HEK293 (cell line): ENCODE results near the gene SNX13.

Source experiments
- CTCF ChIA-PET: fragments of 350-600 bp; formaldehyde crosslinking; extraction: SDS; loops from one replicate; lab custom pipeline; 2021; ENCODE audit warnings: antibody characterized with exemption; lab: Yijun Ruan, JAX
- POLR2A ChIA-PET: fragments of 300-600 bp; formaldehyde crosslinking; extraction: SDS; loops from one replicate; lab custom pipeline; 2020; ENCODE audit warnings: antibody characterized with exemption, inconsistent platforms; lab: Yijun Ruan, JAX
- H3K27ac ChIP-seq: fragments of 200-500 bp; sonication (Bioruptor generic); 2 replicates; pipeline ENCODE4 v1.5.1; 2014; ENCODE audit warnings: low read depth, low read length, control low read depth, inconsistent platforms; ENCODE audit errors: extremely low read depth
- H3K36me3 ChIP-seq, 2 experiments: fragments of 200-500 bp in 1 of 2; sonication (Bioruptor generic) in 1 of 2; 1 replicate in 1 of 2; 2 replicates in 1 of 2; pipeline ENCODE4 v1.5.1; 2014 to 2017; ENCODE audit warnings: inconsistent platforms in 2 of 2, low read length in 2 of 2; ENCODE audit not compliant: control insufficient read depth in 2 of 2, insufficient read depth in 1 of 2
- H3K4me1 ChIP-seq: fragments of 200-500 bp; sonication (Bioruptor generic); 2 replicates; pipeline ENCODE4 v1.5.1; 2014; ENCODE audit warnings: mild to moderate bottlenecking, low read length, inconsistent platforms; ENCODE audit not compliant: control insufficient read depth, insufficient read depth
- H3K4me3 ChIP-seq: 2 replicates; pipeline ENCODE4 v1.5.1; 2011; ENCODE audit warnings: low read depth, mild to moderate bottlenecking, control low read depth, low read length, moderate library complexity
- H3K9me3 ChIP-seq: fragments of 200-500 bp; sonication (Bioruptor generic); 2 replicates; pipeline ENCODE4 v1.5.1; 2014; ENCODE audit warnings: low read depth, low read length, inconsistent platforms; ENCODE audit not compliant: control insufficient read depth, insufficient read depth
- FEZF1 ChIP-seq: fragments of 450-650 bp; formaldehyde crosslinking; IDR thresholded peaks from 2 replicates; pipeline ENCODE4 v1.5.1; 2016; ENCODE audit warnings: missing biosample characterization, missing genetic modification characterization
- WT1 ChIP-seq: fragments of 450-650 bp; formaldehyde crosslinking; IDR thresholded peaks from 2 replicates; pipeline ENCODE4 v1.5.1; 2016; ENCODE audit warnings: missing biosample characterization, missing genetic modification characterization
- ZBTB1 ChIP-seq: fragments of 450-650 bp; formaldehyde crosslinking; IDR thresholded peaks from 2 replicates; pipeline ENCODE4 v1.5.1; 2016; ENCODE audit warnings: missing biosample characterization, missing genetic modification characterization
- ZBTB26 ChIP-seq: fragments of 450-650 bp; formaldehyde crosslinking; optimal IDR thresholded peaks from 2 replicates; pipeline ENCODE3; 2016; ENCODE audit warnings: missing biosample characterization, mild to moderate bottlenecking, missing genetic modification characterization
- ZBTB44 ChIP-seq: fragments of 450-650 bp; IDR thresholded peaks from 2 replicates; pipeline ENCODE4 v1.5.1; 2018; ENCODE audit warnings: missing biosample characterization, mild to moderate bottlenecking, missing genetic modification characterization
- ZFP69B ChIP-seq: fragments of 450-650 bp; formaldehyde crosslinking; IDR thresholded peaks from 2 replicates; pipeline ENCODE4 v1.5.1; 2016; ENCODE audit warnings: missing biosample characterization, missing genetic modification characterization
- ZNF114 ChIP-seq: fragments of 450-650 bp; formaldehyde crosslinking; IDR thresholded peaks from 2 replicates; pipeline ENCODE4 v1.5.0; 2017; ENCODE audit warnings: missing biosample characterization, missing genetic modification characterization
- ZNF138 ChIP-seq: fragments of 450-650 bp; formaldehyde crosslinking; IDR thresholded peaks from 2 replicates; pipeline ENCODE4 v1.5.1; 2016; ENCODE audit warnings: missing biosample characterization, missing genetic modification characterization, borderline replicate concordance
- ZNF211 ChIP-seq: fragments of 450-650 bp; formaldehyde crosslinking; IDR thresholded peaks from 2 replicates; pipeline ENCODE4 v1.5.1; 2016; ENCODE audit warnings: low read depth, missing biosample characterization, missing genetic modification characterization
- ZNF26 ChIP-seq: fragments of 450-650 bp; formaldehyde crosslinking; IDR thresholded peaks from 2 replicates; pipeline ENCODE4 v1.5.1; 2016; ENCODE audit warnings: missing biosample characterization, missing genetic modification characterization
- ZNF48 ChIP-seq: fragments of 450-650 bp; formaldehyde crosslinking; IDR thresholded peaks from 2 replicates; pipeline ENCODE4 v1.5.1; 2016; ENCODE audit warnings: missing biosample characterization, missing genetic modification characterization
- ZNF530 ChIP-seq: fragments of 450-650 bp; formaldehyde crosslinking; IDR thresholded peaks from 2 replicates; pipeline ENCODE4 v1.5.1; 2016; ENCODE audit warnings: low read depth, missing biosample characterization, missing genetic modification characterization
- ZNF561 ChIP-seq: fragments of 450-650 bp; IDR thresholded peaks from 2 replicates; pipeline ENCODE4 v1.5.1; 2018; ENCODE audit warnings: missing biosample characterization, missing genetic modification characterization, borderline replicate concordance
- ZNF623 ChIP-seq: fragments of 450-650 bp; formaldehyde crosslinking; IDR thresholded peaks from 2 replicates; pipeline ENCODE4 v1.5.1; 2016; ENCODE audit warnings: missing biosample characterization, missing genetic modification characterization
- ZNF624 ChIP-seq: fragments of 450-650 bp; formaldehyde crosslinking; IDR thresholded peaks from 2 replicates; pipeline ENCODE4 v1.5.1; 2017; ENCODE audit warnings: missing biosample characterization, missing genetic modification characterization
- ZNF629 ChIP-seq: fragments of 450-650 bp; formaldehyde crosslinking; IDR thresholded peaks from 2 replicates; pipeline ENCODE4 v1.5.1; 2017; ENCODE audit warnings: missing biosample characterization, missing genetic modification characterization
- ZNF791 ChIP-seq: fragments of 450-650 bp; formaldehyde crosslinking; IDR thresholded peaks from 2 replicates; pipeline ENCODE4 v1.5.1; 2016; ENCODE audit warnings: missing biosample characterization, missing genetic modification characterization
- ZNF843 ChIP-seq: fragments of 450-650 bp; formaldehyde crosslinking; IDR thresholded peaks from 2 replicates; pipeline ENCODE4 v1.5.1; 2016; ENCODE audit warnings: missing biosample characterization, missing genetic modification characterization
- ZSCAN16 ChIP-seq: fragments of 450-650 bp; formaldehyde crosslinking; IDR thresholded peaks from 2 replicates; pipeline ENCODE4 v1.5.1; 2016; ENCODE audit warnings: missing biosample characterization, missing genetic modification characterization
- TF ChIP-seq, protein P1 (sequence below): fragments of 450-650 bp; formaldehyde crosslinking; IDR thresholded peaks from 2 replicates; pipeline ENCODE4 v1.5.1; 2016; ENCODE audit warnings: missing biosample characterization, missing genetic modification characterization
- TF ChIP-seq, protein P2 (sequence below): IDR thresholded peaks from 2 replicates; pipeline ENCODE4 v1.6.1; 2011; ENCODE audit warnings: mild to moderate bottlenecking, low read depth, low read length, borderline replicate concordance
- TF ChIP-seq, protein P3 (sequence below): fragments of 450-650 bp; formaldehyde crosslinking; IDR thresholded peaks from 2 replicates; pipeline ENCODE4 v1.5.1; 2016; ENCODE audit warnings: missing biosample characterization, missing genetic modification characterization, low read depth
- TF ChIP-seq, protein P4 (sequence below): fragments of 450-650 bp; formaldehyde crosslinking; IDR thresholded peaks from 2 replicates; pipeline ENCODE4 v1.5.1; 2016; ENCODE audit warnings: missing biosample characterization, missing genetic modification characterization

SNX13 gene

GRCh38 chr7:17931069-17931468, 9.2 kb downstream of the SNX13 start:
- ChIA-PET CTCF (interaction anchor here (0.6 kb wide), 1 partner anchor 77 kb away, joined by 3 read pairs; no protein-coding TSS in a partner anchor), POLR2A (no interaction called here)
- TF ChIP-seq ZNF48 = no peak
- TF ChIP-seq, protein P1, sequence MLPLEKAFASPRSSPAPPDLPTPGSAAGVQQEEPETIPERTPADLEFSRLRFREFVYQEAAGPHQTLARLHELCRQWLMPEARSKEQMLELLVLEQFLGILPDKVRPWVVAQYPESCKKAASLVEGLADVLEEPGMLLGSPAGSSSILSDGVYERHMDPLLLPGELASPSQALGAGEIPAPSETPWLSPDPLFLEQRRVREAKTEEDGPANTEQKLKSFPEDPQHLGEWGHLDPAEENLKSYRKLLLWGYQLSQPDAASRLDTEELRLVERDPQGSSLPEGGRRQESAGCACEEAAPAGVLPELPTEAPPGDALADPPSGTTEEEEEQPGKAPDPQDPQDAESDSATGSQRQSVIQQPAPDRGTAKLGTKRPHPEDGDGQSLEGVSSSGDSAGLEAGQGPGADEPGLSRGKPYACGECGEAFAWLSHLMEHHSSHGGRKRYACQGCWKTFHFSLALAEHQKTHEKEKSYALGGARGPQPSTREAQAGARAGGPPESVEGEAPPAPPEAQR (tag by site-specific recombination) = no peak
- TF ChIP-seq ZNF561 = no peak
- no peak for TF ChIP-seq ZBTB1 (tag by site-specific recombination)
- TF ChIP-seq FEZF1 (tag by site-specific recombination) = no peak
- TF ChIP-seq ZNF211 = no peak
- no peak for TF ChIP-seq ZNF138 (tag by site-specific recombination)
- TF ChIP-seq ZNF114 (tag by site-specific recombination) = no peak
- no peak for TF ChIP-seq ZNF26 (tag by site-specific recombination)
- TF ChIP-seq, protein P2, sequence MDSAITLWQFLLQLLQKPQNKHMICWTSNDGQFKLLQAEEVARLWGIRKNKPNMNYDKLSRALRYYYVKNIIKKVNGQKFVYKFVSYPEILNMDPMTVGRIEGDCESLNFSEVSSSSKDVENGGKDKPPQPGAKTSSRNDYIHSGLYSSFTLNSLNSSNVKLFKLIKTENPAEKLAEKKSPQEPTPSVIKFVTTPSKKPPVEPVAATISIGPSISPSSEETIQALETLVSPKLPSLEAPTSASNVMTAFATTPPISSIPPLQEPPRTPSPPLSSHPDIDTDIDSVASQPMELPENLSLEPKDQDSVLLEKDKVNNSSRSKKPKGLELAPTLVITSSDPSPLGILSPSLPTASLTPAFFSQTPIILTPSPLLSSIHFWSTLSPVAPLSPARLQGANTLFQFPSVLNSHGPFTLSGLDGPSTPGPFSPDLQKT = no peak
- TF ChIP-seq ZBTB26 (tag by site-specific recombination) = no peak
- TF ChIP-seq ZNF623 (tag by site-specific recombination) = no peak
- no peak for TF ChIP-seq ZNF530 (tag by site-specific recombination)
- TF ChIP-seq, protein P3, sequence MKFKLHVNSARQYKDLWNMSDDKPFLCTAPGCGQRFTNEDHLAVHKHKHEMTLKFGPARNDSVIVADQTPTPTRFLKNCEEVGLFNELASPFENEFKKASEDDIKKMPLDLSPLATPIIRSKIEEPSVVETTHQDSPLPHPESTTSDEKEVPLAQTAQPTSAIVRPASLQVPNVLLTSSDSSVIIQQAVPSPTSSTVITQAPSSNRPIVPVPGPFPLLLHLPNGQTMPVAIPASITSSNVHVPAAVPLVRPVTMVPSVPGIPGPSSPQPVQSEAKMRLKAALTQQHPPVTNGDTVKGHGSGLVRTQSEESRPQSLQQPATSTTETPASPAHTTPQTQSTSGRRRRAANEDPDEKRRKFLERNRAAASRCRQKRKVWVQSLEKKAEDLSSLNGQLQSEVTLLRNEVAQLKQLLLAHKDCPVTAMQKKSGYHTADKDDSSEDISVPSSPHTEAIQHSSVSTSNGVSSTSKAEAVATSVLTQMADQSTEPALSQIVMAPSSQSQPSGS (tag by site-specific recombination) = no peak
- TF ChIP-seq ZNF843 = no peak
- TF ChIP-seq, protein P4, sequence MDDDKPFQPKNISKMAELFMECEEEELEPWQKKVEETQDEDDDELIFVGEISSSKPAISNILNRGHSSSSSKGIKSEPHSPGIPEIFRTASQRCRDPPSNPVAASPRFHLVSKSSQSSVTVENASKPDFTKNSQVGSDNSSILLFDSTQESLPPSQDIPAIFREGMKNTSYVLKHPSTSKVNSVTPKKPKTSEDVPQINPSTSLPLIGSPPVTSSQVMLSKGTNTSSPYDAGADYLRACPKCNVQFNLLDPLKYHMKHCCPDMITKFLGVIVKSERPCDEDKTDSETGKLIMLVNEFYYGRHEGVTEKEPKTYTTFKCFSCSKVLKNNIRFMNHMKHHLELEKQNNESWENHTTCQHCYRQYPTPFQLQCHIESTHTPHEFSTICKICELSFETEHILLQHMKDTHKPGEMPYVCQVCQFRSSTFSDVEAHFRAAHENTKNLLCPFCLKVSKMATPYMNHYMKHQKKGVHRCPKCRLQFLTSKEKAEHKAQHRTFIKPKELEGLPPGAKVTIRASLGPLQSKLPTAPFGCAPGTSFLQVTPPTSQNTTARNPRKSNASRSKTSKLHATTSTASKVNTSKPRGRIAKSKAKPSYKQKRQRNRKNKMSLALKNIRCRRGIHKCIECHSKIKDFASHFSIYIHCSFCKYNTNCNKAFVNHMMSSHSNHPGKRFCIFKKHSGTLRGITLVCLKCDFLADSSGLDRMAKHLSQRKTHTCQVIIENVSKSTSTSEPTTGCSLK (tag by site-specific recombination) = no peak
- TF ChIP-seq ZNF629 = no peak

GRCh38 chr7:17930546-17930945, 9.7 kb downstream of the SNX13 start:
- H3K4me3 ChIP-seq = no peak overlapping the region
- peaks cover 3% of the 10 kb centered on the region; the same call in 1 of the 2 replicates for H3K4me1 ChIP-seq
- no peaks in the 10 kb centered on the region for H3K9me3 ChIP-seq
- no peak for TF ChIP-seq ZFP69B (tag by site-specific recombination)
- no peak for TF ChIP-seq ZSCAN16
- no peak for TF ChIP-seq ZBTB44 (tag by site-specific recombination)
- TF ChIP-seq ZNF791 (tag by site-specific recombination) = no peak
- TF ChIP-seq ZNF138 (tag by site-specific recombination) = no peak
- TF ChIP-seq ZNF624 (tag by site-specific recombination) = no peak
- no peak for TF ChIP-seq WT1 (tag by site-specific recombination)
- CTCF ChIA-PET = no interaction called here
- no peaks in the 10 kb centered on the region for H3K36me3 ChIP-seq
- POLR2A ChIA-PET = no interaction called here
- no peak overlapping the region for H3K27ac ChIP-seq

More at GRCh38 chr7:17931069-17931468, 9.2 kb downstream of the SNX13 start:
- Histone ChIP-seq H3K4me3 (no peak overlapping the region), H3K27ac (no peak overlapping the region), H3K9me3 (no peaks in the 10 kb centered on the region), H3K4me1 (peaks cover 3% of the 10 kb centered on the region; the same call in 1 of the 2 replicates), H3K36me3 (no peaks in the 10 kb centered on the region)
